Measurements from ENCODE around the gene ERC2.

ERC2 gene

GRCh38 chr3:55907616-55908015 is 560.7 kb downstream of the ERC2 start:
- CTCF ChIA-PET, result interaction anchor here (0.8 kb wide), 1 partner anchor 462 kb away, joined by 3 read pairs; no protein-coding TSS in a partner anchor
- POLR2A ChIA-PET, result no interaction called here
- Histone ChIP-seq H3K36me3 (ENCODE audit: control insufficient read depth in 2 of 2, insufficient read depth in 1 of 2, low read length in 2 of 2) (no peaks in the 10 kb centered on the region), H3K27ac (ENCODE audit: extremely low read depth, low read depth, low read length) (no peak overlapping the region), H3K4me1 (ENCODE audit: control insufficient read depth, insufficient read depth, low read length) (no peaks in the 10 kb centered on the region), H3K4me3 (ENCODE audit: low read depth, low read length) (no peak overlapping the region), H3K9me3 (ENCODE audit: control insufficient read depth, insufficient read depth, low read depth, low read length) (no peaks in the 10 kb centered on the region)
- TF ChIP-seq ZNF596 (tag by site-specific recombination; IDR thresholded peaks at IDR 0.05) (no peak), HOXA7 (CRISPR knock-in tag; IDR thresholded peaks at IDR 0.05; ENCODE audit: borderline replicate concordance) (no peak), ZNF555 (tag by site-specific recombination; conservative IDR thresholded peaks at IDR 0.05) (no peak), ZNF16 (tag by site-specific recombination; IDR thresholded peaks at IDR 0.05; ENCODE audit: low read depth) (no peak), YY1 (tag by site-specific recombination; IDR thresholded peaks at IDR 0.05) (no peak), ZBTB21 (tag by site-specific recombination; IDR thresholded peaks at IDR 0.05) (no peak), ZNF350 (tag by site-specific recombination; IDR thresholded peaks at IDR 0.05) (no peak), ZSCAN4 (tag by site-specific recombination; IDR thresholded peaks at IDR 0.05) (no peak), ZNF704 (tag by site-specific recombination; IDR thresholded peaks at IDR 0.05) (no peak), ZNF654 (tag by site-specific recombination; IDR thresholded peaks at IDR 0.05; ENCODE audit: low read depth) (no peak), BCL11A (tag by site-specific recombination; IDR thresholded peaks at IDR 0.05; ENCODE audit: low read depth) (no peak), GLI4 (tag by site-specific recombination; IDR thresholded peaks at IDR 0.05) (no peak), GLIS2 (tag by site-specific recombination; IDR thresholded peaks at IDR 0.05) (no peak), REPIN1 (tag by site-specific recombination; IDR thresholded peaks at IDR 0.05; ENCODE audit: low read depth) (no peak), ZNF404 (tag by site-specific recombination; IDR thresholded peaks at IDR 0.05) (no peak), HOXD13 (CRISPR knock-in tag; IDR thresholded peaks at IDR 0.05; ENCODE audit: borderline replicate concordance) (no peak)
- TF ChIP-seq, protein P1, sequence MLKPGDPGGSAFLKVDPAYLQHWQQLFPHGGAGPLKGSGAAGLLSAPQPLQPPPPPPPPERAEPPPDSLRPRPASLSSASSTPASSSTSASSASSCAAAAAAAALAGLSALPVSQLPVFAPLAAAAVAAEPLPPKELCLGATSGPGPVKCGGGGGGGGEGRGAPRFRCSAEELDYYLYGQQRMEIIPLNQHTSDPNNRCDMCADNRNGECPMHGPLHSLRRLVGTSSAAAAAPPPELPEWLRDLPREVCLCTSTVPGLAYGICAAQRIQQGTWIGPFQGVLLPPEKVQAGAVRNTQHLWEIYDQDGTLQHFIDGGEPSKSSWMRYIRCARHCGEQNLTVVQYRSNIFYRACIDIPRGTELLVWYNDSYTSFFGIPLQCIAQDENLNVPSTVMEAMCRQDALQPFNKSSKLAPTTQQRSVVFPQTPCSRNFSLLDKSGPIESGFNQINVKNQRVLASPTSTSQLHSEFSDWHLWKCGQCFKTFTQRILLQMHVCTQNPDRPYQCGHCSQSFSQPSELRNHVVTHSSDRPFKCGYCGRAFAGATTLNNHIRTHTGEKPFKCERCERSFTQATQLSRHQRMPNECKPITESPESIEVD (tag by site-specific recombination; IDR thresholded peaks at IDR 0.05), result no peak

- POLR2A ChIA-PET, result no interaction called here
- Histone ChIP-seq H3K27ac (ENCODE audit: extremely low read depth, low read depth, low read length) (no peak overlapping the region), H3K4me1 (ENCODE audit: control insufficient read depth, insufficient read depth, low read length) (no peaks in the 10 kb centered on the region), H3K36me3 (ENCODE audit: control insufficient read depth in 2 of 2, insufficient read depth in 1 of 2, low read length in 2 of 2) (no peaks in the 10 kb centered on the region), H3K9me3 (ENCODE audit: control insufficient read depth, insufficient read depth, low read depth, low read length) (no peaks in the 10 kb centered on the region), H3K4me3 (ENCODE audit: low read depth, low read length) (no peak overlapping the region)
- CTCF ChIA-PET, result interaction anchor here (0.8 kb wide), 1 partner anchor 461 kb away, joined by 3 read pairs; no protein-coding TSS in a partner anchor
- TF ChIP-seq ZNF311 (tag by site-specific recombination; IDR thresholded peaks at IDR 0.05; ENCODE audit: borderline replicate concordance) (no peak), ZNF488 (tag by site-specific recombination; IDR thresholded peaks at IDR 0.05) (no peak), ZBTB48 (tag by site-specific recombination; IDR thresholded peaks at IDR 0.05) (no peak), ZBTB49 (tag by site-specific recombination; IDR thresholded peaks at IDR 0.05; ENCODE audit: low read depth) (no peak), ZFHX2 (tag by site-specific recombination; conservative IDR thresholded peaks at IDR 0.05) (no peak), ZBTB20 (tag by site-specific recombination; IDR thresholded peaks at IDR 0.05) (no peak), ZNF423 (tag by site-specific recombination; IDR thresholded peaks at IDR 0.05) (no peak)
- TF ChIP-seq, protein P2, sequence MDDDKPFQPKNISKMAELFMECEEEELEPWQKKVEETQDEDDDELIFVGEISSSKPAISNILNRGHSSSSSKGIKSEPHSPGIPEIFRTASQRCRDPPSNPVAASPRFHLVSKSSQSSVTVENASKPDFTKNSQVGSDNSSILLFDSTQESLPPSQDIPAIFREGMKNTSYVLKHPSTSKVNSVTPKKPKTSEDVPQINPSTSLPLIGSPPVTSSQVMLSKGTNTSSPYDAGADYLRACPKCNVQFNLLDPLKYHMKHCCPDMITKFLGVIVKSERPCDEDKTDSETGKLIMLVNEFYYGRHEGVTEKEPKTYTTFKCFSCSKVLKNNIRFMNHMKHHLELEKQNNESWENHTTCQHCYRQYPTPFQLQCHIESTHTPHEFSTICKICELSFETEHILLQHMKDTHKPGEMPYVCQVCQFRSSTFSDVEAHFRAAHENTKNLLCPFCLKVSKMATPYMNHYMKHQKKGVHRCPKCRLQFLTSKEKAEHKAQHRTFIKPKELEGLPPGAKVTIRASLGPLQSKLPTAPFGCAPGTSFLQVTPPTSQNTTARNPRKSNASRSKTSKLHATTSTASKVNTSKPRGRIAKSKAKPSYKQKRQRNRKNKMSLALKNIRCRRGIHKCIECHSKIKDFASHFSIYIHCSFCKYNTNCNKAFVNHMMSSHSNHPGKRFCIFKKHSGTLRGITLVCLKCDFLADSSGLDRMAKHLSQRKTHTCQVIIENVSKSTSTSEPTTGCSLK (tag by site-specific recombination; IDR thresholded peaks at IDR 0.05), result no peak
- TF ChIP-seq, protein P3, sequence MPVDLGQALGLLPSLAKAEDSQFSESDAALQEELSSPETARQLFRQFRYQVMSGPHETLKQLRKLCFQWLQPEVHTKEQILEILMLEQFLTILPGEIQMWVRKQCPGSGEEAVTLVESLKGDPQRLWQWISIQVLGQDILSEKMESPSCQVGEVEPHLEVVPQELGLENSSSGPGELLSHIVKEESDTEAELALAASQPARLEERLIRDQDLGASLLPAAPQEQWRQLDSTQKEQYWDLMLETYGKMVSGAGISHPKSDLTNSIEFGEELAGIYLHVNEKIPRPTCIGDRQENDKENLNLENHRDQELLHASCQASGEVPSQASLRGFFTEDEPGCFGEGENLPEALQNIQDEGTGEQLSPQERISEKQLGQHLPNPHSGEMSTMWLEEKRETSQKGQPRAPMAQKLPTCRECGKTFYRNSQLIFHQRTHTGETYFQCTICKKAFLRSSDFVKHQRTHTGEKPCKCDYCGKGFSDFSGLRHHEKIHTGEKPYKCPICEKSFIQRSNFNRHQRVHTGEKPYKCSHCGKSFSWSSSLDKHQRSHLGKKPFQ (tag by site-specific recombination; IDR thresholded peaks at IDR 0.05), result no peak
Measured at GRCh38 chr3:55906896-55907295, 561.4 kb downstream of the ERC2 start.

Measured in HEK293 (cell line).